Measurements from ENCODE around the gene MTUS2. TPM values are rescaled to one million over a fixed set of nuclear protein-coding genes. Genes with fewer than 3 reads are reported as not detected.

Gene MTUS2
- total RNA-seq, 1 experiment from 2014 or later = 6.6 TPM

GRCh38 chr13:29131159-29131558 lies 311.0 kb downstream of the MTUS2 start:
- Histone ChIP-seq H3K36me3 (ENCODE audit: insufficient read depth, low read length) (no peaks in the 10 kb centered on the region), H4K20me1 (ENCODE audit: insufficient read depth, low read depth, low read length) (no peaks in the 10 kb centered on the region), H3K4me2 (ENCODE audit: low read depth, low read length, poor library complexity, severe bottlenecking) (no peak overlapping the region), H3K9ac (ENCODE audit: low read length) (no peak overlapping the region), H3K27me3 (ENCODE audit: low read length) (no peaks in the 10 kb centered on the region), H3K27ac (ENCODE audit: low read length) (no peak overlapping the region), H3K9me2 (replicated peaks; ENCODE audit: insufficient read depth, low read length) (no peaks in the 10 kb centered on the region), H3K79me2 (ENCODE audit: low read length) (no peaks in the 10 kb centered on the region), H3K9me3 (ENCODE audit: low read length) (no peaks in the 10 kb centered on the region), H3K4me3 (ENCODE audit: low read length) (no peak overlapping the region), H3K4me1 (ENCODE audit: low read length) (no peaks in the 10 kb centered on the region), H2AFZ (ENCODE audit: low read length) (no peak overlapping the region)
- DNase-seq = no peak

GRCh38 chr13:29131881-29132668 lies 311.9 kb downstream of the MTUS2 start:
- H3K4me1 ChIP-seq (ENCODE audit: low read length) = no peaks in the 10 kb centered on the region
- DNase-seq = no peak
- no peaks in the 10 kb centered on the region for H3K79me2 ChIP-seq (ENCODE audit: low read length)
- H3K27me3 ChIP-seq (ENCODE audit: low read length) = no peaks in the 10 kb centered on the region
- no peak overlapping the region for H2AFZ ChIP-seq (ENCODE audit: low read length)
- H3K9me3 ChIP-seq (ENCODE audit: low read length) = no peaks in the 10 kb centered on the region
- no peaks in the 10 kb centered on the region for H3K36me3 ChIP-seq (ENCODE audit: insufficient read depth, low read length)
- H3K9ac ChIP-seq (ENCODE audit: low read length) = no peak overlapping the region
- H3K4me3 ChIP-seq (ENCODE audit: low read length) = no peak overlapping the region
- no peak overlapping the region for H3K27ac ChIP-seq (ENCODE audit: low read length)
- H3K4me2 ChIP-seq (ENCODE audit: low read depth, low read length, poor library complexity, severe bottlenecking) = no peak overlapping the region
- H3K9me2 ChIP-seq (replicated peaks; ENCODE audit: insufficient read depth, low read length) = no peaks in the 10 kb centered on the region
- H4K20me1 ChIP-seq (ENCODE audit: insufficient read depth, low read depth, low read length) = no peaks in the 10 kb centered on the region

GRCh38 chr13:29136341-29136740 lies 316.2 kb downstream of the MTUS2 start:
- Histone ChIP-seq H3K9me2 (replicated peaks; ENCODE audit: insufficient read depth, low read length) (no peaks in the 10 kb centered on the region), H3K4me2 (ENCODE audit: low read depth, low read length, poor library complexity, severe bottlenecking) (no peak overlapping the region), H2AFZ (ENCODE audit: low read length) (no peak overlapping the region), H4K20me1 (ENCODE audit: insufficient read depth, low read depth, low read length) (no peaks in the 10 kb centered on the region), H3K9me3 (ENCODE audit: low read length) (no peaks in the 10 kb centered on the region), H3K27ac (ENCODE audit: low read length) (no peak overlapping the region), H3K79me2 (ENCODE audit: low read length) (no peaks in the 10 kb centered on the region), H3K27me3 (ENCODE audit: low read length) (no peaks in the 10 kb centered on the region), H3K4me1 (ENCODE audit: low read length) (no peaks in the 10 kb centered on the region), H3K36me3 (ENCODE audit: insufficient read depth, low read length) (no peaks in the 10 kb centered on the region), H3K9ac (ENCODE audit: low read length) (no peak overlapping the region), H3K4me3 (ENCODE audit: low read length) (no peak overlapping the region)
- DNase-seq = no peak

GRCh38 chr13:29137016-29137415 lies 316.9 kb downstream of the MTUS2 start:
- no peaks in the 10 kb centered on the region for H4K20me1 ChIP-seq (ENCODE audit: insufficient read depth, low read depth, low read length)
- no peaks in the 10 kb centered on the region for H3K9me2 ChIP-seq (replicated peaks; ENCODE audit: insufficient read depth, low read length)
- no peak overlapping the region for H2AFZ ChIP-seq (ENCODE audit: low read length)
- H3K27me3 ChIP-seq (ENCODE audit: low read length) = no peaks in the 10 kb centered on the region
- no peak overlapping the region for H3K9ac ChIP-seq (ENCODE audit: low read length)
- no peaks in the 10 kb centered on the region for H3K9me3 ChIP-seq (ENCODE audit: low read length)
- no peak overlapping the region for H3K4me2 ChIP-seq (ENCODE audit: low read depth, low read length, poor library complexity, severe bottlenecking)
- no peak overlapping the region for H3K4me3 ChIP-seq (ENCODE audit: low read length)
- H3K27ac ChIP-seq (ENCODE audit: low read length) = no peak overlapping the region
- H3K4me1 ChIP-seq (ENCODE audit: low read length) = no peaks in the 10 kb centered on the region
- no peaks in the 10 kb centered on the region for H3K36me3 ChIP-seq (ENCODE audit: insufficient read depth, low read length)
- DNase-seq = no peak
- H3K79me2 ChIP-seq (ENCODE audit: low read length) = no peaks in the 10 kb centered on the region

GRCh38 chr13:29137995-29138394 lies 317.9 kb downstream of the MTUS2 start:
- Histone ChIP-seq H3K9ac (ENCODE audit: low read length) (no peak overlapping the region), H4K20me1 (ENCODE audit: insufficient read depth, low read depth, low read length) (no peaks in the 10 kb centered on the region), H3K9me2 (replicated peaks; ENCODE audit: insufficient read depth, low read length) (no peaks in the 10 kb centered on the region), H3K9me3 (ENCODE audit: low read length) (no peaks in the 10 kb centered on the region), H2AFZ (ENCODE audit: low read length) (no peak overlapping the region), H3K36me3 (ENCODE audit: insufficient read depth, low read length) (no peaks in the 10 kb centered on the region), H3K4me2 (ENCODE audit: low read depth, low read length, poor library complexity, severe bottlenecking) (no peak overlapping the region), H3K4me3 (ENCODE audit: low read length) (no peak overlapping the region), H3K27ac (ENCODE audit: low read length) (no peak overlapping the region), H3K4me1 (ENCODE audit: low read length) (no peaks in the 10 kb centered on the region), H3K79me2 (ENCODE audit: low read length) (no peaks in the 10 kb centered on the region), H3K27me3 (ENCODE audit: low read length) (no peaks in the 10 kb centered on the region)
- no peak for DNase-seq

GRCh38 chr13:29140277-29140676 lies 320.1 kb downstream of the MTUS2 start:
- H3K27ac ChIP-seq (ENCODE audit: low read length) = no peak overlapping the region
- no peak overlapping the region for H2AFZ ChIP-seq (ENCODE audit: low read length)
- H3K4me2 ChIP-seq (ENCODE audit: low read depth, low read length, poor library complexity, severe bottlenecking) = no peak overlapping the region
- H3K9me2 ChIP-seq (replicated peaks; ENCODE audit: insufficient read depth, low read length) = no peaks in the 10 kb centered on the region
- no peaks in the 10 kb centered on the region for H3K79me2 ChIP-seq (ENCODE audit: low read length)
- H4K20me1 ChIP-seq (ENCODE audit: insufficient read depth, low read depth, low read length) = no peaks in the 10 kb centered on the region
- no peaks in the 10 kb centered on the region for H3K27me3 ChIP-seq (ENCODE audit: low read length)
- H3K4me1 ChIP-seq (ENCODE audit: low read length) = no peaks in the 10 kb centered on the region
- DNase-seq = no peak
- no peaks in the 10 kb centered on the region for H3K36me3 ChIP-seq (ENCODE audit: insufficient read depth, low read length)
- no peak overlapping the region for H3K9ac ChIP-seq (ENCODE audit: low read length)
- no peak overlapping the region for H3K4me3 ChIP-seq (ENCODE audit: low read length)
- no peaks in the 10 kb centered on the region for H3K9me3 ChIP-seq (ENCODE audit: low read length)

- H3K4me2 ChIP-seq (ENCODE audit: low read depth, low read length, poor library complexity, severe bottlenecking) = no peak overlapping the region
- no peak for DNase-seq
- no peak overlapping the region for H2AFZ ChIP-seq (ENCODE audit: low read length)
- H3K4me1 ChIP-seq (ENCODE audit: low read length) = no peaks in the 10 kb centered on the region
- no peak overlapping the region for H3K27ac ChIP-seq (ENCODE audit: low read length)
- H3K9me3 ChIP-seq (ENCODE audit: low read length) = no peaks in the 10 kb centered on the region
- H3K27me3 ChIP-seq (ENCODE audit: low read length) = no peaks in the 10 kb centered on the region
- no peaks in the 10 kb centered on the region for H4K20me1 ChIP-seq (ENCODE audit: insufficient read depth, low read depth, low read length)
- no peak overlapping the region for H3K9ac ChIP-seq (ENCODE audit: low read length)
- H3K36me3 ChIP-seq (ENCODE audit: insufficient read depth, low read length) = no peaks in the 10 kb centered on the region
- no peak overlapping the region for H3K4me3 ChIP-seq (ENCODE audit: low read length)
- no peaks in the 10 kb centered on the region for H3K9me2 ChIP-seq (replicated peaks; ENCODE audit: insufficient read depth, low read length)
- no peaks in the 10 kb centered on the region for H3K79me2 ChIP-seq (ENCODE audit: low read length)
Observed at GRCh38 chr13:29143847-29144246, 323.7 kb downstream of the MTUS2 start.

- no peak overlapping the region for H3K4me2 ChIP-seq (ENCODE audit: low read depth, low read length, poor library complexity, severe bottlenecking)
- no peak for DNase-seq
Observed at GRCh38 chr13:29154390-29154789, 334.3 kb downstream of the MTUS2 start.

More at GRCh38 chr13:29154390-29154789, 334.3 kb downstream of the MTUS2 start:
- Histone ChIP-seq H3K27ac (ENCODE audit: low read length) (no peak overlapping the region), H3K4me1 (ENCODE audit: low read length) (no peaks in the 10 kb centered on the region), H3K27me3 (ENCODE audit: low read length) (no peaks in the 10 kb centered on the region), H3K79me2 (ENCODE audit: low read length) (no peaks in the 10 kb centered on the region), H3K9me3 (ENCODE audit: low read length) (no peaks in the 10 kb centered on the region), H3K36me3 (ENCODE audit: insufficient read depth, low read length) (no peaks in the 10 kb centered on the region), H4K20me1 (ENCODE audit: insufficient read depth, low read depth, low read length) (no peaks in the 10 kb centered on the region), H3K9ac (ENCODE audit: low read length) (no peak overlapping the region), H3K9me2 (replicated peaks; ENCODE audit: insufficient read depth, low read length) (no peaks in the 10 kb centered on the region), H3K4me3 (ENCODE audit: low read length) (no peak overlapping the region), H2AFZ (ENCODE audit: low read length) (no peak overlapping the region)

Data from Karpas-422 (cell line).